ENCODE measurements around the gene SNRK.

Gene SNRK

DNA sequence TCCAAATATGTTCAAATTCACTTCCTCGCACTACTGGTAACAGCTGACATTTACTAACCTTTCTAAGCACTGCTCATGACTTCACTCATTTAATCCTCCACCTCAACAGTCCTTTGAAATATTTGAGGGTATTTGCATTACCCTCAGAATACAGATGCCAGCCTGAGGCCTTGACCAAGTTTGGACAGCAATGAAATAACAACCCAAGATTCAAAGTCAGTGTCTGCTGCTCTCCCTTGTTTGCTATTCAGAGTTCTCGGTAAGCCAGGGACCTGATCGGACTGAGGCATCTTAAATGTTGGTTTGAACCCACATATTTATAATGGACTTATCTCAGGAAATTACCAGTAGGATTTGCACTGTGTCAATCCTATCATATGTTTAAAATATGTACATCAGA, 19.9 kb upstream of the SNRK start:
- POLR2A ChIA-PET = no interaction called here

GRCh38 chr3:43266995-43267394, 19.3 kb upstream of the SNRK start:
- POLR2A ChIA-PET = no interaction called here

More for the DNA sequence above, 19.9 kb upstream of the SNRK start:
- no peak for DNase-seq (ENCODE audit: extremely low spot score)
- CTCF ChIA-PET = interaction anchor here (1.2 kb wide), 1 partner anchor 112 kb away, joined by 3 read pairs; no protein-coding TSS in a partner anchor
- TF ChIP-seq, protein P1, sequence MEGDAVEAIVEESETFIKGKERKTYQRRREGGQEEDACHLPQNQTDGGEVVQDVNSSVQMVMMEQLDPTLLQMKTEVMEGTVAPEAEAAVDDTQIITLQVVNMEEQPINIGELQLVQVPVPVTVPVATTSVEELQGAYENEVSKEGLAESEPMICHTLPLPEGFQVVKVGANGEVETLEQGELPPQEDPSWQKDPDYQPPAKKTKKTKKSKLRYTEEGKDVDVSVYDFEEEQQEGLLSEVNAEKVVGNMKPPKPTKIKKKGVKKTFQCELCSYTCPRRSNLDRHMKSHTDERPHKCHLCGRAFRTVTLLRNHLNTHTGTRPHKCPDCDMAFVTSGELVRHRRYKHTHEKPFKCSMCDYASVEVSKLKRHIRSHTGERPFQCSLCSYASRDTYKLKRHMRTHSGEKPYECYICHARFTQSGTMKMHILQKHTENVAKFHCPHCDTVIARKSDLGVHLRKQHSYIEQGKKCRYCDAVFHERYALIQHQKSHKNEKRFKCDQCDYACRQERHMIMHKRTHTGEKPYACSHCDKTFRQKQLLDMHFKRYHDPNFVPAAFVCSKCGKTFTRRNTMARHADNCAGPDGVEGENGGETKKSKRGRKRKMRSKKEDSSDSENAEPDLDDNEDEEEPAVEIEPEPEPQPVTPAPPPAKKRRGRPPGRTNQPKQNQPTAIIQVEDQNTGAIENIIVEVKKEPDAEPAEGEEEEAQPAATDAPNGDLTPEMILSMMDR (IDR thresholded peaks at IDR 0.05; ENCODE audit: control extremely low read depth, extremely low read depth, low read depth, missing control alignments) = no peak

GRCh38 chr3:43268636-43269035, 17.7 kb upstream of the SNRK start:
- POLR2A ChIA-PET = no interaction called here
- TF ChIP-seq, protein P1 (IDR thresholded peaks at IDR 0.05; ENCODE audit: control extremely low read depth, extremely low read depth, low read depth, missing control alignments) = no peak
- no peak for DNase-seq (ENCODE audit: extremely low spot score)
- CTCF ChIA-PET = interaction anchor here (1.0 to 1.5 kb wide), 3 partner anchors 19 to 307 kb away, joined by 3 to 4 read pairs (median 3); no protein-coding TSS in a partner anchor

More at GRCh38 chr3:43266995-43267394, 19.3 kb upstream of the SNRK start:
- CTCF ChIA-PET = no interaction called here
- DNase-seq (ENCODE audit: extremely low spot score) = no peak
- TF ChIP-seq, protein P1 (IDR thresholded peaks at IDR 0.05; ENCODE audit: control extremely low read depth, extremely low read depth, low read depth, missing control alignments) = no peak

DNA sequence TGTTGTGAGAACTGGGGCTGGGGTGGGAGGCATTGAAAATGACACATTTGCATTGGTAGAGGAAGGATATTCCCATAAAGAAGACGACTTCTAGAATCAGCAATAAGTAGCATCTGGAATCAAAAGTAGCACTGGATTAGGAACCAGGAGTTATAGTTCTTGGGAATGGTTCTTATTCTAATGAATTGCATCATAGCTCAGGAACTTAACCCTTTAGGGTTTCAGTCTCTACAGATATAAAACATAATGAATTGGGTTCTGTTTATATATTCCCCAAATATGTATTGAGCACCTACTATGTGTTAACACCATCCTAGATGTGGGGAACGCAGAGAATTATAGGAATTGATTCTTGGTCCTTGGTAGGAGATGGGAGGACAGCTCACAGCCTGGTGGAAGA, 16.3 kb upstream of the SNRK start:
- ChIA-PET CTCF (interaction anchor here (1.5 kb wide), 1 partner anchor 47 kb away, joined by 4 read pairs; no protein-coding TSS in a partner anchor), POLR2A (no interaction called here)
- DNase-seq (ENCODE audit: extremely low spot score) = no peak
- TF ChIP-seq, protein P1 (IDR thresholded peaks at IDR 0.05; ENCODE audit: control extremely low read depth, extremely low read depth, low read depth, missing control alignments) = no peak

DNA sequence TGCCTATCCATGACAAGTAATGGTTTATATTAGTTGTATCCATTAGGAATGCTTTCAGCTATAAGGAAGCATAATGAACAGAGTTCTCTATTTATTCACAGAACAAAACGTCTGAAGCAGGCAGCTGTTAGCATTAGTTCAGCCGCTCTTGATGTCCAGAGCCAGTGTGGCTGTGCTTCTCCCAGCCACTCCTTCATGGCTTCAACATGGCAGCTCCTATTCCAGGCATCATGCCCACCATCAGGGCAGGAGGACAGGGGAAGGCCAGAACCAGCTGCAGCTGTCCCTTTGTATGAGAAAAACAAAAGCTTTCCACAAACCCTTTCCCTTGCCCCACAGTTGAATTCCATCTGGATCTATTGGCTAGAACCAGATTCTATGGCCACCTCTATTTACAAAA, 12.9 kb upstream of the SNRK start:
- CTCF ChIA-PET = interaction anchor here (0.9 to 1.4 kb wide), 3 partner anchors 12 to 228 kb away, joined by 3 to 4 read pairs (median 3); no protein-coding TSS in a partner anchor

GRCh38 chr3:43279082-43279481, 7.3 kb upstream of the SNRK start:
- no peak for DNase-seq (ENCODE audit: extremely low spot score)
- ChIA-PET CTCF (no interaction called here), POLR2A (no interaction called here)
- TF ChIP-seq, protein P1 (IDR thresholded peaks at IDR 0.05; ENCODE audit: control extremely low read depth, extremely low read depth, low read depth, missing control alignments) = no peak

More for the DNA sequence above, 12.9 kb upstream of the SNRK start:
- no peak for DNase-seq (ENCODE audit: extremely low spot score)
- POLR2A ChIA-PET = no interaction called here
- TF ChIP-seq, protein P1 (IDR thresholded peaks at IDR 0.05; ENCODE audit: control extremely low read depth, extremely low read depth, low read depth, missing control alignments) = no peak
